HG02885 (cell line): ENCODE measurements around the gene SHROOM3.
A peak's percentile ranks its signal among the peaks of the same experiment; 100 is the strongest.

Experiments used
- ATAC-seq: cut with Tn5 transposase; IDR thresholded peaks from one replicate; pipeline ENCODE4 v1.9.1; 2021; ENCODE audit warnings: mild to moderate bottlenecking; ENCODE audit not compliant: unreplicated experiment, poor library complexity

Gene SHROOM3

GRCh38 chr4:76683144-76683543 lies 248.1 kb downstream of the SHROOM3 start:
- no peak for ATAC-seq

DNA sequence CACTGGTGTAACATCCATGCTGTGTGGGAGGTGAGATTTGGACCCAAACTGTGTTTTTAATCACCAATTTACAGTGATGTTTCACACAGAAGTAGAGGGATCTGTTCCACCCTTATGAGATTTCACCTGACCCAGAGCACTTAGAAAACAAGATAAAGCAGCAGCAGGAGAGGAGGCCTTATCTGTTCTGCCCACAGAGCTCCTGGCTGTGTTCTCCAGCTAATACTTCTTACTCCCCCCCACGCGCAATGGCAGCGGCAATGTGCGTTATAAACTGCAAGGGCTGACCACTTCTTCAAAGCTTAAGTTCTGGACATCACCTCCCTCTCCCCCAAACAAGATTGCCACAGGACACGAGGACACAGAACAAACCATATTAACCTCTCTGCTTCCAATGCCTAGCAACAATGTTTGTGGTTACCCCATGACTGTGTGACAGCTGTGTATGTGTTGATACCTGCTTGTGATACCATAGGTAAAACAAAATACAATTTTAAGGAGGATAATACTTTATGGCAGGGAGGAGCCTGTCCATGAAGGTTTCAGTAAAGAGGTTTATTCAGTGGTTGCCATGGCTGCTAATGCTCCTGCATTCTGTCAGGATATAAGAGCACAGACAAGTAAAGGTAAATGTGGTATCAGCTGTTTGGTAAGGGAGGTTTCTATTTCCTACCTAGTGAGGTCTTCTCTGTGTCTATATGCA lies 252.9 kb downstream of the SHROOM3 start:
- ATAC-seq, result no peak

- peak; percentile 35 for ATAC-seq
Measured at GRCh38 chr4:76688619-76689144, 253.7 kb downstream of the SHROOM3 start.

DNA sequence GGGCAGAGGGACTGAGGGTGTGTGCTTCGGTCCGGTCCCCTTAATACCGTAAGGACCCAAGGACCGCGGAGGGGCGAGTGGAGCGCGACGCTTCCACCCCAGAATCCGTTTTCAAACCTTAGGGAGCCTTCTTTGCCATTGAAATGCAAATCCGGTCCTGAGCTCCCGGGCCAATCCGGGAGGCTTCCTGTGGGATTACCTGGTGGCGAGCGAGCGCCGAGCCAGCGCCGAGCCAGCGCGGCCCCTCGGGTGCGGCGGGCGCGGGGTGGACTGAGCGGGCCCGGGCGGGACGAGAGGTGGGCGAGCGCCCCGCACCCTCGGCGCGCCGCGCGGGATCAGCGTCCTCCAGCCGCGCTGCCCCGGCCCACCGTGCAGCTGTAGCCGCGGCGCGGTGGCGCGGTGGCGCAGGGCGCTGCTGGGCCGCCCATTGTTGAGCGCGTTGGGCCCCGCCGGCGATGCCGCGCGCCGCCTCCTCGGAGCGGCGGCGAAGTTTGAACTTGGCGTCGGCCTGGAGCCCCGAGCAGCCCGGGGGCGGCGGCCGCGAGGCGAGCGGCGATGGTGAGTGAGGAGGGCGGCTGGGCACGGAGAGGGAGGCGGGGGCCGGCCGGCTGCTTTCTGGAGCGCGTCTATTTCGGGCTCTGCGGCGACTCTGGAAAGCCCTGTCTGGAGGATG lies 254.3 kb downstream of the SHROOM3 start:
- ATAC-seq, result peak; percentile 71

DNA sequence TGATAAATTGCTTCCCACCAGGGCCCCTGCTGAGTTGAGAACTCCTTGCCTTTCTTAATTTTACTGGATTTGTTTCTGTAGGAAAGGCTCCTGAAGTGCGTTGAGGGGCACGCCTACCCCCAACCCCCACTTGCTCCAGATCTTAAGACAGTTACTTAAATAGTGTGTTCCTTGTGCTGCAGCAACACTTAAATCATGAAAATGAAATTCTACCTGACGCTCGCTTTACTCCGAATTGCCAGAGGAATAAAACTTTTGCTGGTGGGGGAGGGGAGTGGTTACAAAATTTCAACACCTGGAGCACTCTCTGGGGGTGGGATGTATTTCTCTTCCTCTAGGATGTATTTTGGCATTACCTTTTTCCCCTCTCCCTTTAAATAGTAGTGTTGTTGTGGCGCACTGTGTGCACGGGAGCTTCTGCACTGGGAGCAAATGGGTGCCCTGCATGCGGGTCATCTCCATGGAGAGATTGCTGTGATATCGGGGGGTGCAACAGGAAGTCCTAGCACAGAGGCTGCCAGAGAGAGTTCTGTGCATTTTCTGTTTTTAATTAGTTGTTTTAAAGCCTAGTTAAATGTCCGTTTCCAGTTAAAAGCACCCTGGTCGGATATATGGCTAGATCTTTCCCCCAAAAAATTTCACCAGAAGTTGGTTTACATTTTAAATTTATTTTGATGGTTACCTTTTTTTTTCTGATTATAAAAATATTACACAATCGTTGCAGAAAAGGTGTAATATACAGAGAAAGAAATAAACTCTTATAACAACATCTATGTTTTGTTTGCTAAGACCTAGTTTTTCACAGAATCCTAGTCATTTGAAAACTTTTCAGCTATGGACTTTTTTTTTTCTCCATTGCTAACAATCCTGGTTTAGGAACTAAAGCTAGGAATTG lies 255.2 kb downstream of the SHROOM3 start:
- no peak for ATAC-seq

- ATAC-seq, result no peak
Measured at GRCh38 chr4:76690906-76691275, 255.9 kb downstream of the SHROOM3 start.

GRCh38 chr4:76691807-76692582 lies 257.0 kb downstream of the SHROOM3 start:
- no peak for ATAC-seq

DNA sequence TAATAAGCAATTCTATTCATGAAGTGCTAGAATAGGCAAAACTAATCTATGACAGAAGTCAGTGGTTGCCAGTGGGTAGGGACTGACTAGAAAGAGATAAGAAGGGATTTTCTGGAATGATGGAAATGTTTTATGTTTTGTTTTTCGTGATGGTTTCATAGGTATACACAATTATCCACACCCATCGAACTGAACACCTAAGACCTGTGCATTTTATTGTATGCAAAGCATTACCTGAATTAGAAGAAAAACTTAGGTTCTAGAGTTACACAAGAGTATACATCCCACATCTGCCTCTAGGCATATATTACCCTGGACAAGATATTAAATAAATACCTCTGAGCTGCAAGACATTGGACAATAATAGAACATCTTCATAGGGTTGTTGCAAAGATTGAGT lies 257.7 kb downstream of the SHROOM3 start:
- ATAC-seq, result no peak

DNA sequence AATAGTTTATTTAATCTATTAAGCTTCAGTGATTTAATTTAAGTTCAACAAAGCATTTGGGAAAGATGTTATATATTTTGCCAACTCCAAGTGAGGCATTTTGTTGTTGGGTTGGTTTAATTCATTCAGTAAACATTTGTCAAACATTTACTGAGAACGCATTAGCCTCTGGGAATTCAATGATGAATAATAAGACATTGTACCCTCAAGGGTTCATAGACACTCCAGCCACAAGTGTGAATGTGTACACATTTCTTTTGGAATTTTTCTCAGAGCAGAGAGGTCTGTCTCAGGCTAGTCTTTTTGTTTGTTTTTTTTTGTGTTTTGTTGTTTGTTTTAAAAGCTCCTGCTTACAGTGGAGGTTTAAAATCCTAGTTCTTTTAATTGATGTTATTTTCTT lies 259.0 kb downstream of the SHROOM3 start:
- no peak for ATAC-seq

- no peak for ATAC-seq
Measured at GRCh38 chr4:76696109-76696508, 261.1 kb downstream of the SHROOM3 start.

GRCh38 chr4:76697129-76697803 lies 262.2 kb downstream of the SHROOM3 start:
- peak; percentile 86 for ATAC-seq

- ATAC-seq, result no peak
Measured at GRCh38 chr4:76698141-76698540, 263.1 kb downstream of the SHROOM3 start.

DNA sequence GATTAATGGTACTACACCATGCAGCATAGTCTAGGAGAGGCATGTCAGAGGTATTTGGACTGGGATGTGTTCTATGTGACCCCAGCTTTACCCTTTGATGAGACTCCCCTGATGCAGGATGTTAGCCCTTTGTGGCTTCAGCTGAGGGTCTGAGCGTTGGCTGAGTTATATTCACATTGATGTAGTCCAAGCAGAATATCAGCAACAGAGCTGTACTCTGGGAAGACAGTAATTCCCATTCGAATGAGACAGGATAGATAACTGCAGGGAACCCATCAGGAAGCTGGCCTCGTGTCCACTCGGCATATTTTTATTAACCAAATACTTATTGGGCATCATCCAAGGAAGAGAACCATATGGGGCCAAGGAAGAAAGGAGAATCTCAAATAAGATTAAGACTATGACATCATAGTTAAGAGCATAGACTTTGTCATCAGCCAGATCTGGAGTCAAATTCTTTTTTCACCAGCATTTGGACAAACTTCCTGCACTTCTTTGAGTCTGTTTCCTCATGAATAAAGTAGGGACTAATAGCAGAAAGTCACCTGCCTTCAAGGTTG lies 264.8 kb downstream of the SHROOM3 start:
- no peak for ATAC-seq

DNA sequence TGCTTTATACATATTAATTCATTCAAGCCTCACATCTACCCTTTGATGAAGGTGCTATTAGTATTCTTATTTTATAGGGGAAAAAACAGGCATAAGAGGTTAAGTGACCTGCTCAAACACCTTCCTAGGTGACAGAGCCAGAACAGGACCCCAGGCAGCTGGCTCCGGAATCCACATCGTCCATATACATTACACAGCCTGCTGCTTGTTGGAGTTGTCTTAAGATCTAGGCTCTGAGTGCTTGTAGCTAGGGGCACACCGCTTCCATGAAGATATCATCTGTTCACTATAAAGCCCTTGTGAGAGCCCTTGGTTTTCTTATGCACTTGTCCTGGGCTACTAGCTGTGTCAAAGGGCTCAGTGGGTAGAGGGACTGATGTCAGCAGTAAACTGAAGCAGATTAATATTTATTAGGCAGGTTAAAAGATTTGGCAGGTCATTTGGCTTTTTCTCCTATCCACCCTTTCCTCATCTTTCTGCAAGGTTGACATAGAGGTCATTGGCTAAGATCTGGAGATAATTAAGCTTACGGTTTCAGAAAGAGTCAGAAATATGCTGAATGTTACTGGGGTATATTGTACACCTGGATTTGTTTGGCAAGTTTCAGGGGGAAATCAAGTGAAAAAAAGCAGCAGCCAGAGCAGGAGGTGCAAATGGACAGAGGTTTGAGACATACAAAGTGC lies 267.6 kb downstream of the SHROOM3 start:
- ATAC-seq, result no peak

DNA sequence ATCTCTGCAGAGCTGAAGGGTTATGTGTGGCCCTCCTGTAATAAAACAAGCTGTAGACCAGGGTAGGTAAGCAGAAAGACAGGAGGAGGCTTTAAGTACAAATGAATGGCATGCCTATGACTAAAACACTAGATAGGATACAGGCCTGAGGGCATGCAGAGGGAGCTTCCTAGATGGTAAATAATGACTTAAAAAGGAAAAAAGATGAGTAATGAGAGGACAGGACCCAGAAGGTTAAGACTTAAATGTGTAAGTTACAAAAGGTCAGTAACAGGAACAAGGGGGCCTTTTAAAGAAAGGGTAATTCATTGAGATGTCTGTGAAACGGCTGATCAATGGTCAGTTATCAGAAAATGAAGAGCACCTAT lies 268.1 kb downstream of the SHROOM3 start:
- ATAC-seq, result no peak

- ATAC-seq, result no peak
Measured at GRCh38 chr4:76703676-76704075, 268.6 kb downstream of the SHROOM3 start.

DNA sequence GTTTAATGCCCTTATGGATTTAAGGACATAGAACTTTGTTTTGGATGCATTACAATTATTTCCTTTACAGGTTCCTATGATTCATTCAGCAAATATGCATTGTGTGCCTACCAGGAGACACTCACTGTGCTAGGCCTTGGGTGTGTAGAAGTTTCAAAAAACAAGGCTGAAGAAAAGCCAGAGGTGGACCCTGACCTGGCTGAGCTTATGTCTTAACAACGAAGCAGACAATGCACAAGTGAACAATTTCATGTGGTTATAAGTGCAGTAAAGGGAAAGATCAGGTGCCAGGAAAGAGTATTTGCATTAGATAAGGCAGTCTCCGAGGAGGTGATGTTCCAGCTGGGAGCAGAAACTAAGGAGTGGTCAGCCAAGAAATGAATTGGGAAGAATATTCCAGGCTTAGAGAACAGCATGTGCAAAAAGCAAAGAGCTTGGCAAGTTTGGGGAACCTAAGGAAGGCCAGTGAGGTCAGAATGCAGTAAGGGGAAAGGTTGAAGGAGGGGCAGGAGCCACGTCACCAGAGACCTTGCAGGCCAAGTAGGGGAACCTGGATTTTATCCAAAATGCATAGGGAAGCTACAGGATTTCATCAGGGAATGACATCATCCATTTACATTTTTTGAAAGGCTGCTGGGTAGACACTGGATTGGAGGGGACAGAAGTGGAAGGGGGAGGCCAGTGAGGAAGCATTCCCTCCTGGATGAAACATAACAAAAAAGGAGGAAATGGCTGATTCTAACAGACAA lies 269.3 kb downstream of the SHROOM3 start:
- ATAC-seq, result no peak

DNA sequence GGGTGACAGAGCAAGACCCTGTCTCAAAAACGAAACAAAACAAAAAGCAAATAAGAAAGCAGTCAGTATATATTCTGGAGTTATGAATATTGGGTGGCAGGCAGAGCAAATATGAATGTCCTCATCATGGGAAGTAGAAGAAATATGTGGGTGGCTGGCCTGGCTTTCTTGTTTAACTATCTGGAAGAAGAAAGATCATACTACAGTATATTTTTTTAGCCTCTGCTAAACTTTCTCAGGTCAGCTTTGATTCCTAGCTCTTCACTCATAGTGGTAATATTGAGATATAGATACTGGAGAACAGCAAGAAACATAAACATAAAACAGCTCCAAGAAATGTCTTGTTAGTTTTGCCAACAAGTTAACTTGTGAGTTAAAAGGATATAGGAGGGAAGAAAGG lies 270.4 kb downstream of the SHROOM3 start:
- ATAC-seq, result no peak
